Gastroesophageal sphincter (tissue), 3 donors: ENCODE measurements around the gene GRIFIN.

Experiments used
- EP300 ChIP-seq: sonication (generic); formaldehyde crosslinking; IDR thresholded peaks from one replicate; pipeline ENCODE4 v1.6.1; 2017; ENCODE audit warnings: antibody characterized with exemption, mild to moderate bottlenecking
- TF ChIP-seq, protein P1 (sequence below), 4 experiments: fragments of 200-600 bp in 2 of 4; fragments of 450-650 bp in 2 of 4; sonication (generic) in 1 of 4; IDR thresholded peaks; one replicate each; pipeline ENCODE4 v1.5.1; 2017 to 2019; ENCODE audit warnings: antibody characterized with exemption in 4 of 4, mild to moderate bottlenecking in 2 of 4, moderate library complexity in 2 of 4

DNA sequence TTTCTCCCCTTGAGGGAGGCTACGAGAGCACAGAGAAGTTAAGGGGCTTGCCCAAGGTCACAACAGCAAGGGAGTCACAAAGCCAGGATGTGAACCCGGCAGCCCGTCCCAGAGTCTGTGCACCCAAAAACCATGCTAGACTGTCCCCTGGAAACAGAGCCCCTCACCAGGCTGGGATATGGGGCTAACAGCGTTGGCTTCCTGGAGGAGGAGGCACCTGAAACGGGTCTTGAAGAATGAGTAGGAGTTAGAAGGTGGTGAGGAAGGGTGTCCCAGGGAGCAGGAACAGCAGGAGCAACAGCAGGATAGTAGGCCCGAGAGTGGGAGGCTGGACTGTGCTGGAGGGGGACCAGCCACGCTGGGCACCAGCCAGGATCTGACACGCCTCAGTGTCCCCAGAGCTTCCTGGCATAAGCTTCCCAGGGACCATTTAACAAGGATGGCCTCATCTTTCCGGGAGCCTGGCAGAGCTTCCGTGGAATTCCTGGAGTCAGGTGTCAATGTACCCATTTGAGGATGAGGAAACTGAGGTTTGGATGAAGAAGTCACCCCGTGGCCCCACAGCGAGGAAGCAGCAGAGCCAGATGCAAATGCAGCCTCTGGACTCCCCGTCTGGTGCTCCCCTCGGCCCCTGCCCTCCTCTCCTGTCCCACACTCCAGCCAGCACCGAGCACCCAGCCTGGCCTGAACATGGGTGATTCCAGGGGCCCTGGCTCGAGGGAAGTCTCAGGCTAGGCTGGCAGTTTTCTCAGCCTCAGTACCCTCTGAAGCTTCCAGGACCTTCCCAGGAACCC lies 3.3 kb upstream of the GRIFIN start:
- TF ChIP-seq, protein P1, sequence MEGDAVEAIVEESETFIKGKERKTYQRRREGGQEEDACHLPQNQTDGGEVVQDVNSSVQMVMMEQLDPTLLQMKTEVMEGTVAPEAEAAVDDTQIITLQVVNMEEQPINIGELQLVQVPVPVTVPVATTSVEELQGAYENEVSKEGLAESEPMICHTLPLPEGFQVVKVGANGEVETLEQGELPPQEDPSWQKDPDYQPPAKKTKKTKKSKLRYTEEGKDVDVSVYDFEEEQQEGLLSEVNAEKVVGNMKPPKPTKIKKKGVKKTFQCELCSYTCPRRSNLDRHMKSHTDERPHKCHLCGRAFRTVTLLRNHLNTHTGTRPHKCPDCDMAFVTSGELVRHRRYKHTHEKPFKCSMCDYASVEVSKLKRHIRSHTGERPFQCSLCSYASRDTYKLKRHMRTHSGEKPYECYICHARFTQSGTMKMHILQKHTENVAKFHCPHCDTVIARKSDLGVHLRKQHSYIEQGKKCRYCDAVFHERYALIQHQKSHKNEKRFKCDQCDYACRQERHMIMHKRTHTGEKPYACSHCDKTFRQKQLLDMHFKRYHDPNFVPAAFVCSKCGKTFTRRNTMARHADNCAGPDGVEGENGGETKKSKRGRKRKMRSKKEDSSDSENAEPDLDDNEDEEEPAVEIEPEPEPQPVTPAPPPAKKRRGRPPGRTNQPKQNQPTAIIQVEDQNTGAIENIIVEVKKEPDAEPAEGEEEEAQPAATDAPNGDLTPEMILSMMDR (IDR thresholded peaks at IDR 0.05): no peak
- no peak for TF ChIP-seq EP300
